Measurements from ENCODE around the gene ADK. TPM values are rescaled to one million over a fixed set of nuclear protein-coding genes. Genes with fewer than 3 reads are reported as not detected.

Gene ADK
- total RNA-seq, 1 experiment from 2014 or later = 26.8 TPM

DNA sequence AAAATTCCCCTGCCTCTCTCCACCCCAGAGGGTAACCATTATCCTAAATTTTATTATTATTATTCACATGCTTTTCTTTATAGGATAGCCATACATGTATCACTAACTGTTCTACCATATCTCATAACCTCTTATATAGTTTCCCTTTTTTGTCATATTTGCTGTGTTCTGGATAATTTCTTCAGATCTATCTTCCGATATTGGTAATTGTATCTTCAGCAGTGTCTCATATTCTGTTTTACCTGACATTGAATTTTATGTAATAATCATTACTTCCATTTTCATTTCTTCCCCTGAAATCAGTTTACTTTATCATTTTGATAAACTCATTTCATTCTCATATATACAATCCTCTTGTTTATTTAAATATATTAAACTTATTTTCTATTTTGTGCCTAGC is 273.5 kb downstream of the ADK start:
- WGBS (ENCODE audit: extremely low coverage, insufficient read length, low lambda C conversion rate) = no CpG with 5 or more reads among the region's 1 CpG
- no peak overlapping the region for H3K23ac ChIP-seq (ENCODE audit: insufficient read length, low read depth, low read length)
- TF ChIP-seq, protein P1, sequence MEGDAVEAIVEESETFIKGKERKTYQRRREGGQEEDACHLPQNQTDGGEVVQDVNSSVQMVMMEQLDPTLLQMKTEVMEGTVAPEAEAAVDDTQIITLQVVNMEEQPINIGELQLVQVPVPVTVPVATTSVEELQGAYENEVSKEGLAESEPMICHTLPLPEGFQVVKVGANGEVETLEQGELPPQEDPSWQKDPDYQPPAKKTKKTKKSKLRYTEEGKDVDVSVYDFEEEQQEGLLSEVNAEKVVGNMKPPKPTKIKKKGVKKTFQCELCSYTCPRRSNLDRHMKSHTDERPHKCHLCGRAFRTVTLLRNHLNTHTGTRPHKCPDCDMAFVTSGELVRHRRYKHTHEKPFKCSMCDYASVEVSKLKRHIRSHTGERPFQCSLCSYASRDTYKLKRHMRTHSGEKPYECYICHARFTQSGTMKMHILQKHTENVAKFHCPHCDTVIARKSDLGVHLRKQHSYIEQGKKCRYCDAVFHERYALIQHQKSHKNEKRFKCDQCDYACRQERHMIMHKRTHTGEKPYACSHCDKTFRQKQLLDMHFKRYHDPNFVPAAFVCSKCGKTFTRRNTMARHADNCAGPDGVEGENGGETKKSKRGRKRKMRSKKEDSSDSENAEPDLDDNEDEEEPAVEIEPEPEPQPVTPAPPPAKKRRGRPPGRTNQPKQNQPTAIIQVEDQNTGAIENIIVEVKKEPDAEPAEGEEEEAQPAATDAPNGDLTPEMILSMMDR (conservative IDR thresholded peaks at IDR 0.05) = no peak
- H3K14ac ChIP-seq (ENCODE audit: insufficient read depth, low read length) = no peak overlapping the region
- no peaks in the 10 kb centered on the region; the same call in 1 of the 2 replicates for H3K4me1 ChIP-seq (ENCODE audit: insufficient read depth, low read length)
- H2AK5ac ChIP-seq (ENCODE audit: insufficient read length, low read length) = no peak overlapping the region
- no peak overlapping the region for H2BK12ac ChIP-seq (ENCODE audit: insufficient read length, low read depth, low read length)
- no peak overlapping the region for H3K18ac ChIP-seq (ENCODE audit: insufficient read length, low read depth, low read length)
- H3K4ac ChIP-seq (ENCODE audit: low read depth, low read length) = no peak overlapping the region
- no peak overlapping the region for H2BK20ac ChIP-seq (ENCODE audit: low read depth, low read length, poor library complexity, severe bottlenecking)
- no peak overlapping the region for H2BK15ac ChIP-seq (ENCODE audit: low read depth, low read length)
- H2BK5ac ChIP-seq (ENCODE audit: insufficient read length, low read length) = no peak overlapping the region
- no peaks in the 10 kb centered on the region; the same call in 1 of the 2 replicates for H3K27me3 Mint-ChIP-seq (ENCODE audit: low read depth)
- no peaks in the 10 kb centered on the region for H3K79me2 ChIP-seq (ENCODE audit: insufficient read depth, low read length)
- no peak overlapping the region for H4K91ac ChIP-seq (ENCODE audit: insufficient read length, low read depth, low read length)
- no peak overlapping the region for H3K4me2 ChIP-seq (ENCODE audit: insufficient read depth, insufficient read length, low read length)
- H4K20me1 ChIP-seq (ENCODE audit: control insufficient read depth, insufficient read depth, insufficient read length) = no peaks in the 10 kb centered on the region
- no peak overlapping the region for H2AFZ ChIP-seq (ENCODE audit: low read length)
- H4K5ac ChIP-seq (ENCODE audit: insufficient read length, low read depth, low read length) = no peak overlapping the region
- no peak overlapping the region for H3K27ac Mint-ChIP-seq
- no peak overlapping the region for H3K4me3 Mint-ChIP-seq
- H3K27me3 ChIP-seq (ENCODE audit: insufficient read depth, low read length) = no peaks in the 10 kb centered on the region
- no peaks in the 10 kb centered on the region for H3K79me1 ChIP-seq (ENCODE audit: insufficient read depth, low read depth, low read length, poor library complexity, severe bottlenecking)
- H3T11ph ChIP-seq (ENCODE audit: low read length) = no peak overlapping the region
- H3K9ac ChIP-seq (ENCODE audit: extremely low read depth, insufficient read length, low read length) = no peak overlapping the region
- H3K9me3 Mint-ChIP-seq = peaks cover 13 to 18% of the 10 kb centered on the region in 2 experiments
- peaks cover 17 to 25% (median 24%) of the 10 kb centered on the region in 3 experiments for H3K36me3 Mint-ChIP-seq (ENCODE audit: insufficient read depth in 1 of 3, low read depth in 3 of 3)
- no peak for DNase-seq
- no peak overlapping the region for H2BK120ac ChIP-seq (ENCODE audit: low read depth, low read length, poor library complexity, severe bottlenecking)
- no peaks in the 10 kb centered on the region for H3K23me2 ChIP-seq (ENCODE audit: insufficient read length, low read depth, low read length, poor library complexity, severe bottlenecking)
- no peak overlapping the region for H3K56ac ChIP-seq (ENCODE audit: insufficient read length, low read depth, low read length)
- peaks cover 26% of the 10 kb centered on the region in 2 experiments for H3K4me1 Mint-ChIP-seq
- H3K9me3 ChIP-seq (ENCODE audit: control insufficient read depth, low read depth, low read length) = no peaks in the 10 kb centered on the region
- H3K27ac ChIP-seq (ENCODE audit: insufficient read length, low read depth, low read length) = no peak overlapping the region
- H4K8ac ChIP-seq (replicated peaks; ENCODE audit: insufficient read length, low read depth, low read length) = no peak overlapping the region
